OCI-LY3 (cell line): Measurements from ENCODE around the gene WIPF3.

Experiments
- EZH2phosphoT487 ChIP-seq: fragments of 200-600 bp; shearing (Covaris generic); IDR thresholded peaks from 2 replicates; pipeline ENCODE4 v1.6.1; 2018; ENCODE audit warnings: antibody characterized with exemption, mixed run types, low read depth
- TF ChIP-seq, protein P1 (sequence below): fragments of 200-600, 300-600 bp; sonication (generic); IDR thresholded peaks from 2 replicates; pipeline ENCODE4 v1.5.1; 2014; ENCODE audit warnings: antibody characterized with exemption, low read length, low read depth

DNA sequence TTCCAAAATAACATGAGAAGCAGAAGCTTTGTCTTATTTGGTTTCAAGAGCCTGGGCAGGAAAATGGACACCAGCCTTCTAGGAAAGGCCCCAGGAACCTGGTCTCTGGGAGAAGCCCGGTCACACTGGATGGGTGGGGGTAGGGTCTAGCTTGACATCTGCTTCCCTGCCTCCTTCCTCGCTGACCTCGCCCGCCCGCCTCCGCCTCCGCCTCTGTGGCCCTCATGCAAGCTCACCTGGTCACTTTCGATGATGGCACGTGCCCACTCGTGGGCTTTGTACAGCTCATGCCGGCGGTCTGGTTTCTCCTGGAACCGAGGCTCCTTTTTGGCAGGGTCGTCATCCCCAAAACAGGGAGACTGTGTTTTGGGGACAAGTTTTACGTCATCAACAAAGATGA, 119.9 kb downstream of the WIPF3 start:
- no peak for TF ChIP-seq EZH2phosphoT487
- TF ChIP-seq, protein P1, sequence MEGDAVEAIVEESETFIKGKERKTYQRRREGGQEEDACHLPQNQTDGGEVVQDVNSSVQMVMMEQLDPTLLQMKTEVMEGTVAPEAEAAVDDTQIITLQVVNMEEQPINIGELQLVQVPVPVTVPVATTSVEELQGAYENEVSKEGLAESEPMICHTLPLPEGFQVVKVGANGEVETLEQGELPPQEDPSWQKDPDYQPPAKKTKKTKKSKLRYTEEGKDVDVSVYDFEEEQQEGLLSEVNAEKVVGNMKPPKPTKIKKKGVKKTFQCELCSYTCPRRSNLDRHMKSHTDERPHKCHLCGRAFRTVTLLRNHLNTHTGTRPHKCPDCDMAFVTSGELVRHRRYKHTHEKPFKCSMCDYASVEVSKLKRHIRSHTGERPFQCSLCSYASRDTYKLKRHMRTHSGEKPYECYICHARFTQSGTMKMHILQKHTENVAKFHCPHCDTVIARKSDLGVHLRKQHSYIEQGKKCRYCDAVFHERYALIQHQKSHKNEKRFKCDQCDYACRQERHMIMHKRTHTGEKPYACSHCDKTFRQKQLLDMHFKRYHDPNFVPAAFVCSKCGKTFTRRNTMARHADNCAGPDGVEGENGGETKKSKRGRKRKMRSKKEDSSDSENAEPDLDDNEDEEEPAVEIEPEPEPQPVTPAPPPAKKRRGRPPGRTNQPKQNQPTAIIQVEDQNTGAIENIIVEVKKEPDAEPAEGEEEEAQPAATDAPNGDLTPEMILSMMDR: no peak
